DOHH2 (cell line): ENCODE measurements around the gene PTPN22.

Source experiments
- CTCF ChIP-seq: fragments of 200-600 bp; sonication (generic); IDR thresholded peaks from one replicate; pipeline ENCODE4 v1.5.1; 2014; ENCODE audit warnings: antibody characterized with exemption, mild to moderate bottlenecking, low read depth, low read length; ENCODE audit not compliant: poor library complexity, severe bottlenecking
- EZH2phosphoT487 ChIP-seq: fragments of 200-600 bp; sonication (generic); IDR thresholded peaks from 2 replicates; pipeline ENCODE4 v1.6.1; 2017; ENCODE audit warnings: borderline replicate concordance, mild to moderate bottlenecking, antibody characterized with exemption, low read length, moderate library complexity, mixed read lengths

- no peak for TF ChIP-seq CTCF
- TF ChIP-seq EZH2phosphoT487 = no peak
Observed at GRCh38 chr1:113861641-113862040, 9.9 kb downstream of the PTPN22 start.
